GM18517 (cell line): ENCODE measurements around the gene P2RY8.

Source experiments
- ATAC-seq: cut with Tn5 transposase; IDR thresholded peaks from one replicate; pipeline ENCODE4 v1.9.1; 2021; ENCODE audit warnings: mild to moderate bottlenecking, moderate library complexity; ENCODE audit not compliant: unreplicated experiment

P2RY8 gene

DNA sequence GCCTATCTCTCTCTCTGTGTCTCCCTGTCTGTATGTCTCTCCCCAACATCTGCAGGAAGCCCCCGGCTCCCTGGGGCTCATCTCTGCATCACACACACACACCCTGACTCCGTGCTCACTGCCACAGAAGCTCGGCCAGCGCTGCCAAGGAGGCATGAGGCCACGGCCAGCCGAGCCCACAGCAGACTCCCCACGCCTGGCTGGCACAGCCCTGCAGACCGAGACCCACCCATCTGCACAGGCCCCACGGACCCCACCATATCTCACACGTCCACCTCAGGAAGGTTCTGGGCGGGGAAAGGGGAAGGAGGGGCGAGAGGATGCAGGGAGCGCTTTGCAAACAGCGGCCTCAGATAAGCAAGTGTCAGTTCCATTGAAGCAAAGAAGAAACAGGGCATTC lies 116.6 kb downstream of the P2RY8 start:
- no peak for ATAC-seq

DNA sequence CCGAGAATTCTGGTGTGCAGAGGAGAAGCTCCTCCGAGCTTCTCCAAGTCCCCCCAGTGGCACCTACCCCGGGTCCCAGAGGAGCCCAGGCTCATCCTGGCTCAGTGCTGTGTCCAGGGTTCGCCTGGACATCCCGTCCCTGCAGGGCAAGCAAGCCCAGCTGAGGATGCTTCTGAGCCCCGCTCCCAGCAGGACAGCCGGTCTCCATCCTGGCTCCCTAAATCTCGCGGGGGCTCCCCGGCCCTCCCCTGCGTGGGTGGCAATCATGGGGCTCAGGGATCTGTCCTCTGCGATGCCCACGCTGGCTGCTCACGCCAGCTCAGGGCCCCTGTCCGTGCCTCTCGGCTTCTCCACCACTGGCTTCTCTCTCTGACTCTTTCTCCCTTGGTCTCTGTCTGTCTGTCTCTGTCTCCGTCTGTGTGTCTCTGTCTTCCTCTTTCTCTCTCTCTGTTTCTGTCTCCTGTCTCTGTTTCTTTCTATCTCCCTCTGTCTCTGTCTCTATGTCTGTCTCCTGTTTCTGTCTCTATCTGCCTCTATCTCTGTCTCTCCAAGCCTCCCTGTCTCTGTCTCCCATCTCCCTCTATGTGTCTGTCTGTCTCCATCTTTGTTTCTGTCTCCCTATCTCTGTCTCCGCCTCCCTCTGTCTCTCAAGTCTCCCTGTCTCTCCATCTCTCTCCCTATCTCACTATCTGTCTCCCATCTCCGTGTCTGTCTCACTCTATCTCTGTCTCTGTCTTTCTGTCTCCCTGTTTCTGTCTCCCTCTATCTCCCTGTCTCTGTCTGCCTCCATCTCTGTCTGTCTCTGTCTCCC lies 117.2 kb downstream of the P2RY8 start:
- no peak for ATAC-seq

DNA sequence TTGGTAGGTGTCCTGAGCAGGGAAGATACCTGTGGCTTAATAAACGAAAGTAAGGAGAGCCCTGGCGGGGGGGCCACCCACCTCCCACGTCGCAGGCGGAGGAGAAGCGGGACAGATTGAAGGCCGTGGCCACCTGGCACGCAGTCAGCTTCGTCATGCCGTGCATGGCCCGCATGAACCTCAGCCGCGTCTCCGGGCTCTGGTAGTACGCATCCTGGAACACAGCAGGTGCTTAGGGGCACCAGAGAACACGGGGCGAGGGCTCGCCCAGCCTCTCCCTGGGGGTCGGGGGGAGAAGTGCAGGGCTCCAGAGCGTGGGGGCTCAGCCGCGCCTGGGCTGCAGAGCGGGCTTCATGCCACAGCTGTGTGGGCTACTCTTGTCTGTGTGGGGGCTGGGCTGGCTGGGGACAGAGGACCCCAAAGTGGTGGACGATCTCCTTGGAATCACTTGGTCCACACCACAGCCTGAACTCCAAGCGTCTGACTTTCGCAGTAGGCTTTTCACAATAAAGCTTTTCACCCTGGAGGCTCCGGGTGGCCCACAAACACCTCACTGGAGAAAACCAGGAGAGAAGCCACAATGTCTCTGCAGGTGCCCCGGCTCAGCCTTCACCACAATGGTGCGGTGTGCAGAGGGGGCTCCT lies 118.0 kb downstream of the P2RY8 start:
- no peak for ATAC-seq

DNA sequence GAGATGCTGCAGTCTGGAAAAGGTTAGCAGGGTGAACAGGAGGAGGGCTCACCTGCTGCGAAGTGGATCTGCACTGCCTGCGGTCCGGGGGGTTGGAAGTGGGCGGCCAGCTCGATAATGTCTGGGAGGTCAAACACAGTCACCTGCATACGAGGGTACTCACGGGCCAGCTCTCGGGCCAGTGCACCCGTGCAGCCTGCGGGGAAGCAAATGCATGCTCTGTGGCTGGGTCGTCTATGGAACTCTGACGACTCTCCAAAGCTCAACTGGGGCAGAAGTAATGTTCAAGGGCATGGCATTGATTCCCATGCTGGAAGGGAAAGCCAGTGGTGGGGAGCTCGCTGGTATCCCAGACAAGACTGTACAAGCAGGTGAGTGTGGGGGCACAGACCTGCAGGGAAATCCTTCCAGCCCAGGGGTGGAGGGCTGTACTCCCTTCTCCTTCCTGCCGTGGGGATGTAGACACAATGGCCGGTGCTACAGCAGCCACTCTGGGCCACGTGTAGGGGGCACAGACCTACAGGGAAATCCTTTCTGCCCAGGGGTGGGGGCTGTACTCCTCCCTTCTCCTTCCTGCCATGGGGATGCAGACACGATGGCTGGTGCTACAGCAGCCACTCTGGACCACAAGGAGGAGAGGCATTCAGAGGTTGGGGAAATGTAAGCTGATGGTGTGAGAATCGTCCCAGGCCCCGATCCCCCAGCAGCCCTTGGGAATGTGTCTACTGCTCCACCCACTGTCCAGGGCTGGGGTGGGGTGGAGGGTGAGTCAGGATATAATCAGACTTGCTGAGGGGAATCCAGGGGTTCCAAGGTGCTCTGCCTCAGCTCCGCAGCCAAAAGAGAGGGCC lies 118.8 kb downstream of the P2RY8 start:
- ATAC-seq: no peak

DNA sequence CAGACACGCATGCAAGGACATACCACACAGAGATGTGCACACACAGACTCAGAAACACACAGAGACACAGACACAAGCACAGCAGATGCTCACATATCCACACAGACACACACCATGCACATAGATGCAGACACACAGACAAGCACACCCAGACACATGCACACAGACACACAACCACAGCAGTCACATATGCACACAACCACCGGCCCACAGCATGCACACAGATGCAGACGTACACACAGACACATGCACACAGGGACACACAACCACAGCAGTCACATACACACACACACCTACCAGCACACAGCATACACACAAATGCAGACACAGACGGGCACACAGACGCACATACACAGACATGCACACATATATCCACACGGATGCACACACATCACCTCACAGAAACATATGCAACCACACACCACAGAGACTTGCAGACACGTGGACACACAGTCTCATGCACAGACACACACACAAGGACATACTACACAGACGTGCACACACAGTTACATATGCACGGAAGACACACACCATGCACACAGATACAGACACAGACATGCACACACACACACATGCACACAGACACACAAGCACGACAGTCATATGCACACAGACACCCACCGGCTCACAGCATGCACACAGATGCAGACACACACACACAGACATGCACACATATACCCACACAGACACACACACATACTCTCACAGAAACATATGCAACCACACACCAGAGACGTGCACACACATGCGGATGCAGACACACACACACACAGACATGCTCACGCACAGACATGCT lies 119.8 kb downstream of the P2RY8 start:
- ATAC-seq: no peak

DNA sequence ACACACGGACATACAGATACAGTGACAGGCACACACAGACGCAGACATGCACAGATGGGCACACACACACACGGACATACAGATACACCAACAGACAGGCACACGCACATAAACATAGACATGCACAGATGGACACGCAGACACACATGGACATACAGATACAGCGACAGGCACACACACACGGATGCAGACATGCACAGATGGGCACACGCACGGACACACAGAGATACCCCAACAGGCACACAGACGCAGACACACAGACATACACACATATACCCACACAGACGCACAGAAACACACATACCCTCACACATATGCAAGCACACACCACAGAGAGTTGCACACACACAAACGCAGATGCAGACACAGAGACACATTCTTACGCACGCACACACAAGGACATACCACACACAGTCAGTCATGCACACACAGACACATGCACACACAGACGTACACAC lies 120.6 kb downstream of the P2RY8 start:
- no peak for ATAC-seq
